Measurements from ENCODE around the gene ZNRF1. TPM values are rescaled to one million over a fixed set of nuclear protein-coding genes. Genes with fewer than 3 reads are reported as not detected.

ZNRF1 gene
- total RNA-seq, 4 donors from 2014 or later = 18.2 to 28.3 (median 23.6) TPM

DNA sequence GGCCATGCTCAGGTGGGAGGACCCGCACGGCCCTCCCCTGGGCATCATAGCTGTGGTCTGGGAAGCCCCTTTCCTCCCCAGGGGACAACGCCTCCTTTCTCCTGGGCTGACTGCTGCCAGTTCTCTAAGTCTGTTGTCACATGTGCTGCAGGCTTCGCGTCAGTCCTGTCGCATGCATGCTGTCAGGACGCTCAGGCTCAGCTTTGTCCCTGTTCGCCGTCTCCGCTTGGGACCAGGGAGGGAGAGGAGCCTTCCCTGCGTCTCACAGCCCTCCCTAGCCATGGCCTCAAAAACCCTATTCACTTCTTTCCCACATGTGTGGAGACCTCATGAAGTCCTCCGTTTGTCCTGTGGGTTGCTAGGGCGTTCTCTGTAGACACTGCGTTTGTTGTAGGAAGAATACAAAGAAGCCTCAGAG lies 96.4 kb downstream of the ZNRF1 start:
- TF ChIP-seq, protein P1, sequence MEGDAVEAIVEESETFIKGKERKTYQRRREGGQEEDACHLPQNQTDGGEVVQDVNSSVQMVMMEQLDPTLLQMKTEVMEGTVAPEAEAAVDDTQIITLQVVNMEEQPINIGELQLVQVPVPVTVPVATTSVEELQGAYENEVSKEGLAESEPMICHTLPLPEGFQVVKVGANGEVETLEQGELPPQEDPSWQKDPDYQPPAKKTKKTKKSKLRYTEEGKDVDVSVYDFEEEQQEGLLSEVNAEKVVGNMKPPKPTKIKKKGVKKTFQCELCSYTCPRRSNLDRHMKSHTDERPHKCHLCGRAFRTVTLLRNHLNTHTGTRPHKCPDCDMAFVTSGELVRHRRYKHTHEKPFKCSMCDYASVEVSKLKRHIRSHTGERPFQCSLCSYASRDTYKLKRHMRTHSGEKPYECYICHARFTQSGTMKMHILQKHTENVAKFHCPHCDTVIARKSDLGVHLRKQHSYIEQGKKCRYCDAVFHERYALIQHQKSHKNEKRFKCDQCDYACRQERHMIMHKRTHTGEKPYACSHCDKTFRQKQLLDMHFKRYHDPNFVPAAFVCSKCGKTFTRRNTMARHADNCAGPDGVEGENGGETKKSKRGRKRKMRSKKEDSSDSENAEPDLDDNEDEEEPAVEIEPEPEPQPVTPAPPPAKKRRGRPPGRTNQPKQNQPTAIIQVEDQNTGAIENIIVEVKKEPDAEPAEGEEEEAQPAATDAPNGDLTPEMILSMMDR (IDR thresholded peaks at IDR 0.05) = no peak
- TF ChIP-seq EP300 (IDR thresholded peaks at IDR 0.05) (no peak), POLR2AphosphoS5 (IDR thresholded peaks at IDR 0.05) (no peak), POLR2A (IDR thresholded peaks at IDR 0.05; ENCODE audit: low read depth) (no peak)

GRCh38 chr16:75096656-75097055 lies 97.8 kb downstream of the ZNRF1 start:
- peaks cover 0 to 24% (median 18%) of the 10 kb centered on the region in 4 donors for H3K36me3 ChIP-seq
- DNase-seq (ENCODE audit: extremely low spot score) = no peak
- 66% methylated on average over 6 of the region's 6 CpGs for WGBS
- intact Hi-C loops (cut with DNase I) = no loop called here
- no peak overlapping the region for H3K27ac ChIP-seq (replicated peaks in 1 of 4)
- H3K27me3 ChIP-seq = no peaks in the 10 kb centered on the region
- TF ChIP-seq POLR2AphosphoS5 (IDR thresholded peaks at IDR 0.05) = no peak
- TF ChIP-seq, protein P1 (IDR thresholded peaks at IDR 0.05) = peak in 1 of 3 experiments; percentile 16
- H3K9me3 ChIP-seq = no peaks in the 10 kb centered on the region
- H3K4me1 ChIP-seq = peaks cover 30 to 54% (median 44%) of the 10 kb centered on the region in 4 donors
- H3K4me3 ChIP-seq = no peak overlapping the region

More for the DNA sequence above, 96.4 kb downstream of the ZNRF1 start:
- Histone ChIP-seq H3K27ac (replicated peaks in 1 of 4) (no peak overlapping the region), H3K4me1 (peaks cover 25 to 64% (median 42%) of the 10 kb centered on the region in 4 donors), H3K4me3 (no peak overlapping the region), H3K9me3 (no peaks in the 10 kb centered on the region), H3K27me3 (no peaks in the 10 kb centered on the region), H3K36me3 (peaks cover 0 to 24% (median 18%) of the 10 kb centered on the region in 4 donors)
- intact Hi-C loops (cut with DNase I) = no loop called here
- no peak for DNase-seq (ENCODE audit: extremely low spot score)
- WGBS = 85% methylated on average over 11 of the region's 14 CpGs

- H3K27me3 ChIP-seq = no peaks in the 10 kb centered on the region
- TF ChIP-seq, protein P1 (IDR thresholded peaks at IDR 0.05) = no peak
- TF ChIP-seq POLR2AphosphoS5 (IDR thresholded peaks at IDR 0.05) (no peak), EP300 (IDR thresholded peaks at IDR 0.05) (no peak), POLR2A (IDR thresholded peaks at IDR 0.05; ENCODE audit: low read depth) (no peak)
- no peak for DNase-seq (ENCODE audit: extremely low spot score)
- H3K9me3 ChIP-seq = no peaks in the 10 kb centered on the region
- H3K4me1 ChIP-seq = peaks cover 30 to 52% (median 43%) of the 10 kb centered on the region in 4 donors
- no peak overlapping the region for H3K27ac ChIP-seq (replicated peaks in 1 of 4)
- 93% methylated on average over 10 of the region's 10 CpGs for WGBS
- H3K4me3 ChIP-seq = no peak overlapping the region
- H3K36me3 ChIP-seq = peaks cover 0 to 24% (median 19%) of the 10 kb centered on the region in 4 donors
- intact Hi-C loops (cut with DNase I) = no loop called here
Measured at GRCh38 chr16:75097191-75097761, 98.5 kb downstream of the ZNRF1 start.

- Histone ChIP-seq H3K4me1 (peaks cover 30 to 47% (median 43%) of the 10 kb centered on the region in 4 donors), H3K9me3 (no peaks in the 10 kb centered on the region), H3K27ac (replicated peaks in 1 of 4) (peak overlapping the region in 3 of 4 donors; percentile 23 to 36 (median 27)), H3K4me3 (no peak overlapping the region), H3K36me3 (peaks cover 0 to 28% (median 23%) of the 10 kb centered on the region in 4 donors), H3K27me3 (no peaks in the 10 kb centered on the region)
- intact Hi-C loops (cut with DNase I) = no loop called here
- 88% methylated on average over 7 of the region's 15 CpGs for WGBS
- no peak for DNase-seq (ENCODE audit: extremely low spot score)
- TF ChIP-seq, protein P1 (IDR thresholded peaks at IDR 0.05) = no peak
- no peak for TF ChIP-seq POLR2A (IDR thresholded peaks at IDR 0.05; ENCODE audit: low read depth)
- TF ChIP-seq POLR2AphosphoS5 (IDR thresholded peaks at IDR 0.05) = no peak
- no peak for TF ChIP-seq EP300 (IDR thresholded peaks at IDR 0.05)
Measured at GRCh38 chr16:75097941-75098901, 99.4 kb downstream of the ZNRF1 start.
